Retinal pigment epithelial cell (primary cell): ENCODE measurements around the gene KIF16B.
"Not testable (repeated sequence)": the region's sequence is repeated elsewhere in the genome, so short reads cannot be mapped to it uniquely, and the experiment has no call there.

ENCODE experiments used
- DNase-seq: peaks from one replicate; pipeline ENCODE4 v3.0.0-alpha.2; 2010; ENCODE audit warnings: low read depth
- H3K4me3 ChIP-seq: 2 replicates; pipeline ENCODE4 v1.5.1; 2011; ENCODE audit warnings: mild to moderate bottlenecking, low read length, control low read depth, moderate library complexity
- CTCF ChIP-seq: conservative IDR thresholded peaks from 2 replicates; pipeline ENCODE4 v1.5.1; 2011; ENCODE audit warnings: low read depth, low read length, control low read depth, inconsistent platforms

The KIF16B gene

DNA sequence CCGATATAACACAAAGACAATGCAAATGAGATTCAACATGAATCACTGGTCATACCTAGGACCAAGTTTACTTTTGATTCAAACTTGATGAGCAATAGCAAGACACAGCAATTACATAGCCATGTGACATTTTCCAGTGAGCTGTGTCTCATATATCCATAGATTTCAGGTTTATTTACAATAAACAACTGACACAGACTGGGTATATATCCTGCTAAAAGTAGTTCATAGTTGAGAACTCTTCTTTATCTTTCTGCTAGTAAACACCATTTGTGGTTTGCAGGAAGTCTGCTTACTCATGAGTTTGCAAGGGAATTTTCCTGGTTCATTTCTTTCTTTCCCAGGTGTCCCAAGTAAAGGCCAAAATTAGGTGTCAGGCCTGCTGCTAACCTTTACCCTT, 343.4 kb downstream of the KIF16B start:
- no peak overlapping the region for H3K4me3 ChIP-seq
- no peak for DNase-seq
- TF ChIP-seq CTCF: no peak

GRCh38 chr20:16228722-16229121, 344.5 kb downstream of the KIF16B start:
- TF ChIP-seq CTCF: no peak
- no peak for DNase-seq
- no peak overlapping the region for H3K4me3 ChIP-seq

DNA sequence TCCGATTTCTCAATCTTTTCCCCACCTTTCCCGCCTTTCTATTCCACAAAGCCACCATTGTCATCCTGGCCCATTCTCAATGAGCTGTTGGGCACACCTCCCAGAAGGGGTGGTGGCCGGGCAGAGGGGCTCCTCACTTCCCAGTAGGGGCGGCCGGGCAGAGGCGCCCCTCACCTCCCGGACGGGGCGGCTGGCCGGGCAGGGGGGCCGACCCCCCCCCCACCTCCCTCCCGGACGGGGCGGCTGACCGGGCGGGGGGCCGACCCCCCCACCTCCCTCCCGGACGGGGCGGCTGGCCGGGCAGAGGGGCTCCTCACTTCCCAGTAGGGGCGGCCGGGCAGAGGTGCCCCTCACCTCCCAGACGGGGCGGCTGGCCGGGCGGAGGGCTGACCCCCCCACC, 346.3 kb downstream of the KIF16B start:
- not testable (repeated sequence) for H3K4me3 ChIP-seq, DNase-seq

DNA sequence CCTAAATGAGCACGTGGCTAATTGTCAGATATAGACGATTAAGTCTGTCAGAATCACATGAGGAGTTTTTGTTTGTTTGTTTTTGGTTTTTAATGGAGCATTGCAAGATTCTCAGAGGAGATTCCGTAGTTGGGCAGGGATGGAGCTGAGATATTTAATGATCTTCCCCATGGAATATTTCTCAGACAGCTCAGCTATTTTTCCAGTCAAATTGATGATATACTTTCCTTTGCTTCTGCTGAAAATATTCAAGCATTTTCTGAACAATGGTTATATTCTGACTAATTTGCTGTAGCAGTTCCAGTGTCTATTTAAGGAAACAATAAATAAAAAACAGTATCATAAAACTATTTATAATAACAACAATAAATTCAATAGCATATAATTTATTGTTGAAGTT, 348.4 kb downstream of the KIF16B start:
- no peak overlapping the region for H3K4me3 ChIP-seq
- no peak for DNase-seq
- TF ChIP-seq CTCF: no peak

GRCh38 chr20:16222859-16223411, 350.3 kb downstream of the KIF16B start:
- no peak overlapping the region for H3K4me3 ChIP-seq
- no peak for TF ChIP-seq CTCF
- DNase-seq: no peak
